Tibial nerve (tissue), 4 donors: ENCODE measurements around the gene FERMT2.

Experiments used
- CTCF ChIP-seq, 5 experiments: fragments of 200-600 bp in 3 of 5; fragments of 450-650 bp in 2 of 5; sonication (generic) in 3 of 5; IDR thresholded peaks; one replicate each; pipeline ENCODE4 v1.5.1; 2016 to 2019; ENCODE audit warnings: antibody characterized with exemption in 5 of 5, mild to moderate bottlenecking in 3 of 5, moderate library complexity in 2 of 5
- EP300 ChIP-seq, 2 donors: sonication (generic); formaldehyde crosslinking; IDR thresholded peaks; one replicate each; pipeline ENCODE4 v1.6.1; 2017; ENCODE audit warnings: antibody characterized with exemption in 2 of 2, mild to moderate bottlenecking in 1 of 2
- POLR2A ChIP-seq, 2 donors: fragments of 450-650 bp; IDR thresholded peaks; one replicate each; pipeline ENCODE4 v1.6.1; 2017; ENCODE audit warnings: antibody characterized with exemption in 2 of 2, mild to moderate bottlenecking in 2 of 2, moderate library complexity in 2 of 2

GRCh38 chr14:52918486-52918885 lies 32.4 kb downstream of the FERMT2 start:
- TF ChIP-seq POLR2A (IDR thresholded peaks at IDR 0.05) (no peak), CTCF (IDR thresholded peaks at IDR 0.05) (no peak), EP300 (IDR thresholded peaks at IDR 0.05) (peak in 1 of 2 donors; percentile 78)
